HG03565 (cell line): ENCODE data around the gene STARD13.

Experiments
- ATAC-seq: cut with Tn5 transposase; IDR thresholded peaks from one replicate; pipeline ENCODE4 v1.9.1; 2021; ENCODE audit warnings: mild to moderate bottlenecking, moderate library complexity; ENCODE audit not compliant: unreplicated experiment

Gene STARD13

DNA sequence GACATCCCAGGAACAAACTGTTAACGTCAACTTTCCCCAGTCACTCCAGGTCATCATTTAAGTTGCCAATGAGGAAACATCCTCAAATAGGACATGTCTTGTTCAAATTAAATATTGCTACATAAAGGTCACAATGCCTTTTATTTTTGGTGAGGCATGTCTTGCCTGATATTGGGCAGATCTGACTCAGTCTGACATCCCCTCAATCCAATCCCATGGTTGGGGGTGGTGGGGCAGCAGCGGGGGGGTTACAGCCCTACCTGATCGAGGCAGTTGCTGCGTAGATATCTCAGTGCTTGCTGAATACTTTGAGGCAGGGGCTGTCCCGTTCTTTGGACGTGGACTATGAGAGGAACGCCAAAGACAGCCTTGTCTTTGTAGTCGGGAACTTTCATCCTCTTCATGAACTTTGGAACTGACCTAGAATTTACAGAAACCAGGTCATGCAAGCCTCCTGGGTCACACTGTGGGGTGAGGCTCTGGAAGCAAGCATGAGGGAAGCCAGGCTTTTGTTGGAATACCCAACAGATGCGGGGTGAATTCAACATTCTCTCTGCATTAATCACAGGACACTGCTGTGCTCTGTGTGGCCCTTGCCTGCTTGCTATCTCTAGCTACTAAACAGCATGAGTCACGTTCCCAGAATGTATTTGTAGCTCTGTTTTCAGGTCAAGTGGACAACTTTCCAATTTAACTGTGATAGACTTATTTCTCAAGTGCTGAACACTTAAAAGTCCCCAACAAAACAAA, 159.6 kb downstream of the STARD13 start:
- ATAC-seq = no peak

DNA sequence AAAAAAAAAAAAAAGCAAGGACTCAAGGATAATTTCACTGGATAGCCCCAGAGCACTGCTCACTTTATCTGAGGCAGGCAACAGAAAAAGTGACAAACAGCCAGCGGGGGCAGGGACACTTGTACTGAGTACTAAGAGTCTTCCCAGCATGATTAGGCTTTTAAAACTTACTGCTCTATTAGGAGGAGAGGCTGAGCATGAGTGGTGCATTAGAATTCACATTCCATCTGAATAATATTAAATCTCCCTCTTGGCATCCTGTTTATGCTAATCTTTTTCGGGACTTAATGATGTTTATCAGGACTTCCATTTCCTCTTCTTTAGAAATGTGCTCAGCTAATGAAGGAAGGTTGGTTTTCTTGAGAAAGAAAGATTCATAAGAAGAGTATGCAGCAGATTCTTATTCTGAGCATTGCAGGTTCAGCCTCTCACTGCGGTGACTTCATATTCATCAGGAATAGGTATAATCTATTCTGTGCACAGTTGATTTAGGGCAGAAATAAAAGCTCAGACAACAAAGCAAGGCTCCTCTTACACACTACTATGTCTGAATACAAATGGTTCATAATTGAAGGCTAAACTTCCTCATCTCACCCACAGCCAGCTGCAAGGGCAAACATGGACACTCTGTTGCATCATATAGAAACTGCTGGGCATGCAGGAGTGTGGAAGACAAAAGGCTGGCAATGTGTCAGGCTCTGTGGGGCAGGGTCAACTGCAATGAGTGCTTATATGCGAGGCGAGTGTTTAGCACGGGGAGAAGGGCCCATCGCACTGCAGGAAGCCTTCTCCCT, 162.3 kb downstream of the STARD13 start:
- ATAC-seq = no peak

DNA sequence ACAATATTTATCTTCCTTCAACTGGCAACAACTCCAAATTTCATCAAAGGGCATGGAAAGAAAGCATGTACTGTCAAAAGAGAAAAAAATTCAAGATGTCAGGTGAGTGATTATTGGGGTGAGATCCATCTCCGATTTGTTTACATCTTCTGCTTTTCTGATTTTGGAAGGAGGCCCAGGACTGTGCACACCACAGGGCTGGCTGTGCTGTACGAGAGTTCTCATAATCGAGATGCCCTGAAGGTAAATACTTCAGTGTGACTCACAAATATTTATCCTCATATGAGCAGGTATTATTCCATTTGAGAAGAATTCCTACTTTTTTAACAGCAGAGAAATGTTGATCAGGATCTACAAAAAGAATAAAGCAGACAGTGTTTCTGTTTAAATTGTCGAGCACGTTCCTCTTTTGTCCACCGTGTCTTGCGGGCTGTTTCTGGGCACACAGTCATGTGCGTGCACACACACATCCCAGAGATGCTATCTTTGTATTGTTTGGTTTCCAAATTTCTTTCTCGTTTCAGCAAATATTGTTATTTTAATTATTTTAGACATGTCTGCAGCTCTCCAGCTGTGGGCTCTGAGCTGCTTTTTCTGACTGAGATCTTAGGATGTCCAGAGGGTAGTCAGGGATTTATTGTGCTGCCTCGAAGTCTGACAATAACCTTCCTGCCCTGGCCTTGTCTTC, 165.6 kb downstream of the STARD13 start:
- ATAC-seq = no peak

DNA sequence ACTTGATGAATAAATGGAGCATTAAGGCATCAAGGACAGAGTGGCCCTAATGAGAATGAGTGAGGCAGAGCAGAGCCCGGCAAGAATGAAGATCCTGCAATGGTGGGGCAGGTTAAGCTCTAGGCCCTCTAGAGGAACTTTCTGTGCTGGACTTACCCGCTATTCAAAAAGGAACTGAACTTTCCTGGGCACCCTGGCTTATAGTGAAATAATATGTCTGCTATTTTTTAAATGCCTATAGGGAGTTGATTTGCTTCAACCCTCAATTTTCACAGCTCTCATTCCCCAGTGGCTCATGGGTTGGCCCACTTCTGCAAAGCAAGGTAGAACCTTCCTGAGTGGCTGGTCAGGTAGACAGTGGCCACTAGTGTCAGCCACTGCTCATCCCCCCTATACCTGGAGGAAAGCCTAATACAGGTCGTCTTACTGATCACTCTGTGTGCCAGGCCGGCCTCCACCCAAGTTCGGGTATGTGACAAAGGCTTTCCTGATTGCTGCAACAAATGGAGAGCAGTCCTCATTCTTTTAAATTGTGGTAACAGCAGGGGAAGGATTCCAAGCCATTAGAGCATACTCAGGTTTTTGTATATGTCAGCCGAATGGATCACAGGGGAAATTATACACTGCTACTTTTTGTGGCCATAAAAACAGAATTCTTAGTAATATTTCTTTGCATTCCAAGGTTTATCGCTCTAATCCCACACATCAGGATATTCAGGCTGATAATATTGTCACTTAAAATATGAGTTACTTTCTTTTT, 166.4 kb downstream of the STARD13 start:
- no peak for ATAC-seq

DNA sequence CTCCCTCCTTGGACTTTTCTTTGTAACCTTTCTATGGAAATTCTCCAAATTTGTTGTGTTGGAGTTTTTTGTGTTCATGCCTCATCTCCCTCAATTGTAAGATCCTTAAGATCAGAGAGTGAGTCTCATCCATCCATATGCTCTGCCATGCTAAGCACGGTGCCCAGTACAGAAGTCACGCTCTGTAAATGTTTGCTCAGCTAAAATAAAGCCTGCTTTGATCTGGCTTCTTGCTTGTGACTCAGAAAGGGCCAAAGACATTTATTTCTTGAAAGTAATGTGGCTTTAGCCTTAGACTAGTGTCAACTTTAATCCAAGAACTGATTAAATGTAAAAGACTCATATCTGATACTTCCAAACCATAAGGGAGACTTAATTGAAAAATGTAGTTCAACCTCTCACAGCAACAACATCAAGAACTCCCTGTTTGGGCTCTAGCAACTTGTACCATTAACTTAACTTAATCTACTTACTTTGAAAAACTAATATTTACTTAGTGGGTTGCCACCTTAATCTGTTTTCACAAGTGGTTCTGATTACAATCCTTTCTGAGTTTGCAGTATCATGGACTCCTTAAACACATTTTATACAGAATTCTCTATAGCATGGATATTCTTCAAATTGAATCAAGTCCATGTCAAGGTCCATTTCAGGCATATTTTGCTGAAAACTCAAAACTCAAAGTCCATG, 169.1 kb downstream of the STARD13 start:
- no peak for ATAC-seq

DNA sequence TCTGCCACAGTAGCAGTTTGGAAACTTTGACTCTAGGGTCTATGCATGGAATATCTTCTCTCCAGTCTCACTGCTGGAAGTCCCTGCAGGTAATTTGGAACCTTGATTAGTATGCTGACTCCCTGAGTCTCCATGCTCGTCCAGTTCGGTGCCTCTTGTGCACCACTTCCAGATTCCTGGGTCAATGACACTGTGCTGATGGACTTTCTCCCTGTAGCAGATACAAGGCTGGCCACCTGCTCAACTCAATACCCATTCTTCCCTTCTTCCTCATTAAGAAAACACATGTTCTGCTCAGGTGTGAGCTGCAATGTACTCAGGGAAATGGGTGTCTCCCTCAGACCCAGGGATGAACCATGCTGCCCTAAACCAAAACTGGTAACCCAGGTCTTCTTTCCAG, 170.3 kb downstream of the STARD13 start:
- ATAC-seq = no peak

DNA sequence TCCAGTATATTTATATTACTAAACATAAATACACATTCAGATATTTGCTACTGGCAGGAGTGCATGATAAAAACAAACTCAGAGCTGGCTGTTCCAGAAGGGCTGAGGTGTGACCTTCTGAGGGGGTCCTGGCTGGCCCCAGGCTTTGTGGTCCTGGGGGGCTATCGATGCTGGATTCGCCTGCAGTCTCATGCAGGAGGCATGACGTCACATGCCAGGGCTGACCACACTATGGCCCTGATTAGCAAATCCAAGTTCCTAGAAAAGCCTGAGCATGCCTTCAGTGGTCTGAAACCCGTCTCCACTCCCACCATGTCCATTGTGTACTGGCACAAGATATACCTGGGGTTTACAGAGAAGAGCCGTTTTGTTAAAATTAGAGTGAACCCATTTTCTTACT, 171.4 kb downstream of the STARD13 start:
- ATAC-seq = no peak

DNA sequence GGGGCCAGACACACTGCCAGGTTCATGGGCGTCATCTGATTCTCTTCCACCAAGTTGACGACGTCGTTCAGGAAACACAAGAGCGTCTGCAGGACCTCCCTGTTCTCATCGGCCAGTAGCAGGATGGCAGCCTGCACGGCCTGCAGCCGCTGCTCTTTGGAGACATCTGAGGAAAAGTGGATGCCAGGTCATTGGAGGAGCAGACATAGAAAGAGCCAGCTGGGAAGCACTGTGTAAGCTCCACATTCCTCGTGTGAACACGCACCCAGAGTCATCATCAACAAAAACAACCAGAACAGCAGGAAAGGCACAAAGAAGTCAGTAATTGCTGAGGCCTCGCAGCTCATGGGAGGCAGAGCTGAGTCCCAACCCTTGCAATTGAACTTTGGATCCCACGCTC, 172.8 kb downstream of the STARD13 start:
- ATAC-seq = no peak

DNA sequence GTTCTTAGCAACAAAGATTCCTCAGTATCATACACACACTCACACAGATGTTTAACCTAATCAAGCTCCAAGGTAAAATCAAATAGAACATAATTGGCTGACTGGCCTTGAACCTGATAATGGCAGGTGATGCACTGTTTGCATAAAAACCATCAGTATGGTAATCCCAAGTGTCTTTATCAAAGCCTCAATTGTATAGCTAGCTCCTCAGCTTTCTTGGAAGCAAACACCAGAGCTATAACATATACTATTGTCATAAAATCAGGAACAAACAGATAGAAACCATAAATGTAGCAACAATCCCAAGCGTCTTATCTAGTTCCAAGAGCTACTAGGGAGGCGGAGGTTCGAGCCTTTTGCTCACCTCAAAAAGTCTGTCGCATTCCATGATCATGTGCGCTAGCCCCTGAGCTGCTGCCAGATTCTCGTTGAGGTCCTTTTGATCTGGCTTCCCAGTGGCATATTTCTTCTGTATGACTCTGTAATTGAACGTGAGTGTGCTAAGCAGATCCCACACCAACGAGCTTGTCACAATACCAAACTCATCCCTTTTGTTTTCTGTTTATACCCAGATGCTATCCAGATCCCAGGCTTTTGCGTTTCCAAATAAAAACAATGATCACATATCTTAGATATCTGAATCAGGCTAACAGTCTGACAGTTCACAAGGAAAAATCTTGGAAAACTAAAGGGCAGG, 174.0 kb downstream of the STARD13 start:
- ATAC-seq = no peak

DNA sequence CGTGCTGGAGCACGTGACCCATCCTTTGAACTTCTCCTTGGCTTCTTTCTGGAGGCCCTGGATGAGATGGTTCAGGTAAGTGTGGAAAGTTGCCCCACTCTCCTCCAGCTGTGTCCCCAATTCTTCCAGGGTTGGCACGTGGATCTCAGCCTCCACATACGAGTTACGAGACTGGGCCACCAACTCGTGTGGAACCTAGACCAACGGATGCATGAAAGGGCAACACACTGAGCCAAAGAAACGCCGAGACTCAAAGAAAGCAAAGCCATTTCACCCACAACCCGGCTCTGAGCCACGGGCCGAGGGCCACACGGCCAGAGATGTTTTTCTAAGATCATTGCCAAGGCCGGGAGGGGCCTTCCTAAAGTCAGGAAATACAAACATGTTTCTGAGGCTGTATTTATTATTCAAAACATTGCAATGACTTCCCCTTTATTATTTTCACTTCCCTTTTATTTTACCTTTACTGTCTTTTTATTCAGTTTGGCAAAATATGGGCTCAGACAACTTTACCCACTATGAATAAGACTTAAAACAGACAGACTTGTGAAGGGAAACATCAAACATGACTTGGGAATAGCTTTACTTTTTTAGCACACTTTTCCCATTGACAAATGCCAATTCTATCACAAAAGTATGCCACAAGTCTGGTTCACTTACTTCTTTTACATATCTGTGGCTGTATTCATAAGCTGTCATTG, 174.7 kb downstream of the STARD13 start:
- ATAC-seq = peak; percentile 39

DNA sequence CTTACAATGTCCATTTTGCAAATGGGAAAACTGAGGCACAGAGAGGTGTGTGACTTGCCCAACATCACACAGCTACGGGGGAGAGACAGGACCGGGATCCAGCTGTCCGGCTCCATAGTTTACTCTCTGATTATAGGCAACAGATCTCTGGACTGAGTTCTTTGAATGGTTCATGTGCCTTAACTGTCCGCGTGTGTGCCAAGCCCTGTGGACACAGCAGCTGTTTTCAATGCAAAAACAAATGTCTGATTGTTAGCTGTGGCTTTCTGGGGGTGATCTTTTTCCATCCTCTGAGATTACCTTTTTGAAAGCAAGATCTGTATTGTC, 175.2 kb downstream of the STARD13 start:
- ATAC-seq = no peak

DNA sequence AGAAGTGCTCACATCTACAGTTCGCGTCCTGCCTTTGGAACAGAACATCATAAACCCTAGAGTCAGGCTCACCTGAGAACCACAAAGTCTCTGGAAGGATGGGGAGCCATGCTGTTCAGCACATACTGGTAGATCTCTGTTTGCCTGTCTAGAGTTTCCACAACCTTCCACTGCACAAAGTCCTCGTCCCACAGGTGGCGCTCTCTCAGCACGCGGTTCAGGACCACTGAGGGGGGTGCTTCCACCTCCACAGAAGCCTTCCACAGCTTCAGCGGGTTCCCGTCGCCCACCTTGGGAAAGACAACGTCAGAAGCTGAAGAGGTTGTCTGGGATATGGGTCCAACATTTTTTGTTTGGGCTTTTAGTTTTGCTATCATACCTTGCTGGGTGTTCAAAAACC, 175.8 kb downstream of the STARD13 start:
- ATAC-seq = peak; percentile 37

DNA sequence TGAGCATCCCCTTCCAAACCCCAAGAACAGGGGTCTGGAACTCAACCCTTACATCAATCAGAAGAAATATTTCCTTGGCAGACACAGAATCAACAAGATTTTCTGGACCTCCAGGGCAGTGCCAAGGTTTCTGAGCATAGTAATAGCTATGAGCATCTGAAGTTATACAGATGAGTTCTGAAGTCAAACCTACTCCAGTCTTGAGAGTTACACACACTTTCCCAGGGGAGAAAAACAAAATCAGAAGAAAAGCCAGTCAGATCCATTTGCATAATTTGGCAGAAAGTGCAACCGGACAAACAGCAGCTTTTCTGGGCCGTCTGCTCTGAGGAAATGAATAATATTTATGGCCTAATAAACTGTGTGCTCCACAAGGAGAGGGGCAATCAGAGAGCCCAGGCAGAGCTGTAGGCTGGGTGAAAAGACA, 176.3 kb downstream of the STARD13 start:
- no peak for ATAC-seq

DNA sequence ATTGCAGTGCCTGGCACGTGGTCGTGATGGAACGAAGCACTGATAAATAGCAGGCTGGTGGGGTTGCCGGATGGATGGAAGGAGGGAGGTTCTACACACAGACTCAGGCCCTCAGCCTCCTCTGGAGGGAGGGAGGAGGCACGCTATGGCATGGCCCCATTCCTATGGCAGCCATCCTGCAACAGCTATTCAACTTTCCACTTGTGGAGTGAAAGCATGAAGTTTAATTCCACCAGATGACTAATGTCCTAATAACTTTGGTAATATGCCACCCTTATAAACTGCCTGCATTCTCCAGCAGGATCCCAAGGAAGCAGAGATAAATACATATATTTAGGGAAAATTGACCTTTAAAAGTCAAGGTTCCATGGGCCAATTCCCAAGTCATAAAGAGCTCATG, 176.9 kb downstream of the STARD13 start:
- no peak for ATAC-seq

DNA sequence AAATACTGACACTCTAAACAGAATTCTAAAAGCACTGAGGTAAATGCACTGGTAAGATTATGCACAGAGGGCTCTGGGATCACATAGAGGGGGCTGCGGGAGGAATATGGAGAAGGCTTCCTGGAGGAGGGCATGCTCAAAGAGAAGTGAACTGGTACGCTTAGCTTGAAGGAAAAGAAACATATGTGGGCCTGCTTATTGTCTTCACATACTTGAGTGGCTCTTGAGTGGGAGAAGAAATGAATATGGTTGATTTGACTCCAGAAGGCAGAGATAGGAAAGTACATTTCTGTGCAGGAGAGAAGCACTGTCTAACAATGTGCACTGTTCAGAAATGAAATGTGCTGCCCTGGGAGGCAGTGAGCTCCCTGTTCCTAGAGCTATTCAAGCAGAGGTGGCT, 178.2 kb downstream of the STARD13 start:
- no peak for ATAC-seq

DNA sequence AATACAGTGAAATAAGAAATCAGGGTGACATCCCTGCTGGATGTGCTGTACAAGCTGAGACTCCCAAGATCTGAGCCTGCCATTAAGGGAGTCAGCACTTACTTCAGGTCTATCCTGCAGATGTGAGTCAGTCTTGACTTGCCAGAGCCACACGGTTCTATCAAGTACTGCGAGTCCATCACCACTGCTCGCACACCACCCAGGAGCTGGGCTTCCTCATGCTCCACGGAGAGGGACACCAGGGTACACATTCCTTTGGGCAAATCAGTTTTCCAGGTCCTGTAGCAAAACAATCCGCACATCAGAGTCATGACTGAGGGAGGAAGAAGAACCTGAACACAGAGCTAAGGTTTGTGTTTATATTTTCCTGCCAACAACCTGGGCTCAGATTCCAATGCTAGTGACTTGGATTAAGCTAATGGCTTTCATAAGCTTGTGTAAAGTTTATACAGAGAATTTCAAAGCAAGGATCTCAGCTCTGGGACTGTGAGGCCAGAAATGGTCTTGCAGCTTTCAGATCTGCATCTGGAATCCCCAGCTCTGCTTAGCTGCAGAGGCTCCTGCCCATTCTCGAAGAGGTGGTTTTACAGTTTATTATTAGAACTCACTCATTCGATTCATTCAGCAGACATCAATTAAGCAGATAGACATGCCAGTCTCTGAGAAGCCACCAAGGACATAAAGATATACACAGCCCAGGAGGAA, 178.7 kb downstream of the STARD13 start:
- peak; percentile 28 for ATAC-seq

DNA sequence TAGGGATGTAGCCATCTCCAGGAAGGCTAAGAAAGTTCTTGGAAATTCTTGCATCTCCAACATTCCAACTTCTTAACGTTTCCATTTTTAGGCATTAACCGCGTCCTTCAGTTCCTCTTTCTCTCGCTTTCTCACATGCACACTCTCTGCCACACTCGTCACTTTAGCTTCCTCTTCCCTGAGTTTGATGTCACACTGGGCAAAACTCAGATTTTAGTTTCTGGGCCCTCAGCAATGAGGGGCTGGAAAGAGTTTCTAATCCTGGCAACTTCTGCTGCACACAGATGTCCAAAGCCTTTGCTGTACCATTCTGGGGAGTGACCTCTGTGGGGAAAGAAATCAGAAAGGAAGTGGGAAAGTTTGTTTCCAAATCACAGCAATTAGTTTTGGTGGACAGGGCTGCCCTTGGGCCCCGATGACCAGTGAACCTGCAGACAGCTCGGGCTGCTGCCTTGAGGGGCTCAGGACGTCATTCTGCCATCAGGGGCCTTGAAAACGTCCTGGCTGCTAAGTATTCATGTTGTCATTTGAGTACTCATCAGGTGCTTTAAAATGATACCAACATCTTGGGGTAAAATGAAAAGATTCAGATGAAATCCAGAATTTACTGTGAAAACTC, 180.1 kb downstream of the STARD13 start:
- no peak for ATAC-seq

DNA sequence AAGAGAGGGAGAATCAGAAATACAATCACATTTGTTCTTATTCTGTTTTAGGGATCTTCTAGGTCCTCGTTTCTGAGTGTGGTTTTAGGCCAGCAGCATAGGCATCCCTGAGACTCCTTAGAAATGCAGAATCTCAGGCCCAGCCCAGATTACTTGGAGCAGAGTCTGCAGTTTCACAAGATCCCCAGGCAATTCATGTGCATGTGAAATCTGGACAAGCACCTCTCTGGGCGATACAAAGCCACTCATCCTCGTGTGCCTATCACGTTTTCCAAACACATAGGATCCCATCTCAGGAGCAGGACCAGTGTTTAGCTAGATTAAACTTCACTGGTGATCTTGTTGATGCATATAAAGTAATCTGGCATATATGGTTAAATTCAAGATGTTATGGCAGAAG, 182.1 kb downstream of the STARD13 start:
- ATAC-seq = no peak
